OCI-M1 (cell line): ENCODE data around the gene PACSIN2.
A peak's percentile ranks its signal among the peaks of the same experiment; 100 is the strongest.
"Not testable (repeated sequence)": the region's sequence is repeated elsewhere in the genome, so short reads cannot be mapped to it uniquely, and the experiment has no call there.

Experiments
- DNase-seq: peaks from one replicate; lab custom pipeline; 2025; lab: John Stamatoyannopoulos, UW

The PACSIN2 gene

GRCh38 chr22:42926104-42926503 lies 88.8 kb downstream of the PACSIN2 start:
- DNase-seq, result no peak

- no peak for DNase-seq
Measured at GRCh38 chr22:42925598-42925997, 89.4 kb downstream of the PACSIN2 start.

- DNase-seq, result not testable (repeated sequence)
Measured at GRCh38 chr22:42925031-42925430, 89.9 kb downstream of the PACSIN2 start.

DNA sequence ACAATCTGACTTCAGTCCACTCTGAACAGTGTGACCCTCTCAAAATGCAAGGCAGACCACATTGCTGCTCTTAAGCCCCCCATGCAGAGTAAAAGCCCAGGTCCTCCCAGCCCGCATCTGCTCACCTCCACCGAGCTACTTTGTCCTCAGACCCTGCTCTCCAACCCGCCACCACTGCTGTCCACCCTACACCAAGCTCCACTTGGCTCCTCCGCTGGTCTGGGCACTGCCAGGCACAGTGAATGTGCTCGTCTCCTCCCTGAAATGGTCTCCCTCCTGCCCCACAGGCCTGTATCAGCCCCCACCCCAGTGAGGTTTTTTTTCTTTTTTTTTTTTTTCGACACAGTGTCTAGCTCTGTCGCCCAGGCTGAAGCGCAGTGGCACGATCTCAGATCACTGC lies 90.5 kb downstream of the PACSIN2 start:
- DNase-seq, result no peak

DNA sequence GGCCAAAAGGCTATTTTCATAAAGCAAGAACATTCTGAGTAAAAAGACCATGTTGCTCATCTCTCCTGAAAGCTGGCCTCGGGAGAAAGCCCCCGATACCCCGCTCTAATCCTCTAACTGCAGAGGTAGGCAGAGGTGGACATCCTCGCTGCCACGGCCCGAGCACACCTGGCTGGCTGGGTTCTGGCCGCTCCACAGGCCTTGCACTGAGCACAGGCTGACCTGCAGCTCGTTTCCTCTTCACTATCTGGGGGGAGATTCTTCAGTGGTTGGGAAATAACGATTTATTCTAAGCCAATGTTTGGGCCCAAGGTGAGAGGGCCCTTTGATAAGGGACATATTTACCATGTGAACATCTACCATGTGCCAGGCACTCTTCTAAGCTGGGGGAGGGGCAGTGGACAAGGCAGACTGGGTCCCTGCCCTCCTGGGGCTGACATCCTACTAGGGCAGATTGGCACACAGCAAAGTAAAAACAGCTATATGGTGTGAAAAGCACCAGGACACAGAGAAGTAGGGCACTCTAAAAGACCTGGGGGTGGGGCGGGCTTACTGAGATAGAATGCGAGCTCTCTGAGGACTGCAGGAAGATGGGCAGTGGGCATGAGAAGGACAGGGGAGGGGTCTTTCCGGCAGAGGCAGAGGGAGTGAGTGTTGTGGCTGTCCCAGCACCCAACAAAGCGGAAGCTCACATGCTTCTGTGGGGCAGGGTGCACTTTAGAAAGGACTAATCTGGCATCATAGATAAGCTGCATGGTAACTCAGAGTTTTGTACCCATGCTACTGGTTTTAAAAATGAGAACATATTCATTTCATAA lies 92.4 kb downstream of the PACSIN2 start:
- DNase-seq, result peak; percentile 91

DNA sequence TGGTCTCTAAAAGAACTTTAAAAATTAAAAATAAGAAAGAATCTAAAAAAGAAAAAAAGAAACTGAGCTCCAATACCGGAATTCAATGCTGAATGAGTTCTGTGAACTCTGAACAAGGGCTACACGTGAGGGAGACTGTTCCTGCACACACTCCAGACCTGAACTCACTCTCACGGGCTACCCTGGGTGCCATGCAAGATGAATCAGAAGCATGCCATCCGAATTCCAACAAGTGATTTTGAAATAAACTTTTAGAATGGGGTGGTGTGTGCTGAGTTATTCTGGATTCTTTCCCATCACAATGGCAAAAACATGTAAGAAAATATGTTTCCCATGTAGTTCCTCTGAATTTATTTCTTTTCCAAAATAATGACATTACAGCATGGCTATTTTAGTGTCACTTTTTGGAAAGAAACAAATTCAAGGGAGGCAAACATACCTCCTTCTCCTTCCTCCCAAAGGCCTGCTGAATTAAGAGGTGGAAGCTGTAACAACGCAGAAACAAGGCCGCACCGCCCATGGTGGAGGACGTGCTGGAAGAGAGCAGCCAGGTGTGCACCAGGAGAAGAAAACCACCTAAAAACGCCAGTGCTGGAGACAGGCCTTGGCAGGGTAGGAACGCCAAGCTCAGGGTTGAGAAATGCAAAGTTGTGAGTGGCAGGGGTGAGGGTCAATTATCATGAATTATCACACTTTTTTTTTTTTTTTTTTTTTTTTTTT lies 94.7 kb downstream of the PACSIN2 start:
- DNase-seq, result no peak

DNA sequence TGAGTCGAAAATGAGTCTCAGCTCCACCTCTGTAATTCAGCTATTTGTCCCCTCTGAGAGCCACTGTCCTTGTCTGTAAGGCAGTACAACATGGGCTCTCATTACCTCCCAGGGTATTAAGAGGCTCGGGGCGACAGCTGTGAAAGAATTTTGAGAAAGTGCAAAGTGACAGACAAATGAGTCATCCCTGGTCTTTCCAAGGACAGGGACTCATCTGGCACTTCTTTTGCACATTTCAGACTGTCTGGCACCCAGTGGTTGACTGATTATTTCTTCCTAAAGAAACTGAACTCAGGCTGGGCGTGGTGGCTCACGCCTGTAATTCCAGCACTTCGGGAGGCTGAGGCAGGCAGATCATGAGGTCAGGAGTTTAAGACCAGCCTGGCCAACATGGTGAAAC lies 95.8 kb downstream of the PACSIN2 start:
- DNase-seq, result no peak

DNA sequence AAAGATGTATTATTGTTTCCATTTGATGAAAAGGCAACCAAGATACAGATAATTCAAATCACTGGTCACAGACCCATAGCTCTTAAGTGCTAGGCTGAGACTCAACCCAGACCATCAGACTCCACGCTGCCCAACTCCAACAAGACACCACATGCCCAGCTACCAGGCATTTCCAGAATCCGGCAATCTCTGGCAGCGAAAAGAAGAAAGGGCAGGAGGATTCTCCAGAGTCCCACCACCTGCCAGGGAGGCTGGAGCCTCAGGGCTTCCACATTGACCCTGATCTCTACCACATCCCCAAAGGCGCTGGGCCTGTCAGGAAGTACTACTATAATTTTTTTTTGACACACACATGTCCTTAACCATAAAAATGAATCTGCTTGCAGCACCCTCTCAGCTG lies 96.4 kb downstream of the PACSIN2 start:
- DNase-seq, result no peak

DNA sequence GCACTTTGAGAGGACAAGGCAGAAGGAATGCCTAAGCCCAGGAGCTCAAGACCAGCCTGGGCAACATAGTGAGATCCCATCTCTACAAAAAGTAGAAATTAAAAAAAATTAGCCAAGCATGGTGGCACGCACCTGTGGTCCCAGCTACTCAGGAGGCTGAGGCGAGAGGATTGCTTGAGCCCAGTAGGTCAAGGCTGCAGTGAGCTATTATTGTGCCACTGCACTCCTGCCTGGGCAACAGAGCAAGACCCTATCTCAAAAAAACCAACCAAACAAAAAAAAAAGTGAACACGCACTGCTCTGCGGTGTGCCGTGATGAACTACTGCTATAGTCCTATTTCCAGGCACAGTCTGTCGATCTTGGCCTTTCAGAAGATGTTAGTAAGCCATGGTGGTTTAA lies 97.6 kb downstream of the PACSIN2 start:
- not testable (repeated sequence) for DNase-seq

- no peak for DNase-seq
Measured at GRCh38 chr22:42915980-42916765, 98.8 kb downstream of the PACSIN2 start.

GRCh38 chr22:42914511-42915076 lies 100.4 kb downstream of the PACSIN2 start:
- no peak for DNase-seq

DNA sequence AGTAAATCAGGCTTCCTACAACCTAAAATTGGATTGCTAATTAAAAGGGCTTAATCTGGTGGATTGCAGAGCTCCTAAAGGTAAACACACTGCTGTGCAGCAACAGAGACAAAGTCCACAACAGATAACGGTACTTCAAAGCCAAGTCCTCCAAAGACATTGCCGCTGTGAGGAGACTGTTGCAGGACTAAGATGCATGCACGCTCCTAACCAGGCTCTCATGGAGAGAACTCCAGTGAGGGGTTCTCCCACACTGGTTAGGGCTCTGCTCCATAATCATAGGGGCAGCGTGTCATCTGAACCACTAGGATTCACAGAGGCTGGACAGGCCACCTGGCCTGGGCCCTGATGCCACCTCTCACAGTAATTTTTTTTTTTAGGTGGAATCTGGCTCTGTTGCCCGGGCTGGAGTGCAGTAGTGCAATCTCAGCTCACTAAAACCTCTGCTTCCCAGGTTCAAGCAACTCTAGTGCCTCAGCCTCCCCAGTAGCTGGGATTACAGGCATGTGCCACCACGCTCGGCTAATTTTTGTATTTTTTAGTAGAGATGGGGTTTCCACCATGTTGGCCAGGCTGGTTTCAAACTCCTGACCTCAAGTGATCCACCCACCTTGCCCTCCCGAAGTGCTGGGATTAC lies 101.0 kb downstream of the PACSIN2 start:
- DNase-seq, result no peak

GRCh38 chr22:42912059-42912458 lies 102.9 kb downstream of the PACSIN2 start:
- peak; percentile 86 for DNase-seq

DNA sequence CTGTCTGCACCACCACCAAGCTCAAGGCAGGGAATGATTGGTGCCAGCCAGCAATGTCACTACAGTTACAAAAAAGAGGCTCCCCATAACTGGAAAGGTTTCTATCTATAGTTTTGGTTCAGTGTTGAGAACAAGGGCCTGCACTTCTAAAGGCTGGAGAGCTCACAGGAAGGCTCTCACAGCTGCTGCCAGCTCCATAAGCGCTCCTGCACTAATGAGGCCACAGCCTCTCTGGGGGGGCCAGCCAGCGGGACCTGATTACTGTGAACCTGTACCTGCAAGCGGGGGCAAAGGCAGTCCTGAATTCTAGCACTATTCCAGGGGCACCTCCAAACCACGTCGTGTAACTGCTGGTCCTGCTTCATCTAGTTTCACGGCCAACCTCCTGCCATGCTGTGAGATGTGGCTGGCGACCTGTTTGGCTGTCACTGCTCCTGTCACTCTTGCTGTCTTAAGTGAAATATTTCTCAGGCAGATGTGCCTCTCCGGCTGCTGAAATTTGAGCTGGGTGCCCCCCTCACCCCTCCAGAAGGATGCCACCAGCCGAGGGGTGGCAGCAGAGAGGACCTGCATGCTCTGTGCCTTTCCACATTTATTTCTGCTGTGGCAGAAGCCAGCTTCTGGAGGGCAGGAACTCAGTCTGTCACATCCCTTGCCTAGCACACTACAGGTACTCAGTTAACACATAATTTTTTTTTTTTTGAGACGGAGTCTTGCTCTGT lies 104.6 kb downstream of the PACSIN2 start:
- no peak for DNase-seq

DNA sequence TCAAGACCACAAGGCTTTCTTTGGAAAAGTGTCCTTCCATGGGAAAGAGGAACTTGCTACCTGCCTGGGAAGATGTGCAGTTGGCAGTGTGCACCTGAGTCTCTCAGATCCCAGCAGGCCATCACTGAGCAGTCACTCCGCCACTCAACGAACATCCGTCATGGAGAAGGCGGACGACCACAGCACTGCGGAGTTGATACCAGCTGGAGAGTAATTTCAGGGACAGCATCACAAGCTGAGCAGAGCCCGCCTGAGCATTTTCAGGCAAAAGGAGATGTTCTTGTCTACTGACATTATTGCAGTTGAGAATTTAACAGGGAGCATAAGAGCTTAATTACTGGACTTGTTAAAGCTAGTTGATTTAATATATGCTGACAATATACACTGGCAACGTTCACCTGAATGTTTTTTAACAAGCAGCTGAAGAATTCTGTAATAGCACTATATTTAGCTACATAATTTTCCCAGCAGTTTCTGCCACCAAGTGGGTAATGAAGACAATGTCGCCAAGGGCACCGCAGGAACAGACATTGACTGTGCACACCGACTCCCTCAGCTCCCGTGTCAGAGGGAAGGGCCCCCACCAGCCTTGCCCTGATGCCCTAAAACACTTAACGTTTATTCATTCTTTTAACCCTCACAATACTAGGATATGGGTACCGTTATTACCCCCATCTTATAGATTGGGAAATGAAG lies 105.4 kb downstream of the PACSIN2 start:
- no peak for DNase-seq

GRCh38 chr22:42908374-42908746 lies 106.6 kb downstream of the PACSIN2 start:
- no peak for DNase-seq

GRCh38 chr22:42907404-42908373 lies 107.3 kb downstream of the PACSIN2 start:
- DNase-seq, result no peak

DNA sequence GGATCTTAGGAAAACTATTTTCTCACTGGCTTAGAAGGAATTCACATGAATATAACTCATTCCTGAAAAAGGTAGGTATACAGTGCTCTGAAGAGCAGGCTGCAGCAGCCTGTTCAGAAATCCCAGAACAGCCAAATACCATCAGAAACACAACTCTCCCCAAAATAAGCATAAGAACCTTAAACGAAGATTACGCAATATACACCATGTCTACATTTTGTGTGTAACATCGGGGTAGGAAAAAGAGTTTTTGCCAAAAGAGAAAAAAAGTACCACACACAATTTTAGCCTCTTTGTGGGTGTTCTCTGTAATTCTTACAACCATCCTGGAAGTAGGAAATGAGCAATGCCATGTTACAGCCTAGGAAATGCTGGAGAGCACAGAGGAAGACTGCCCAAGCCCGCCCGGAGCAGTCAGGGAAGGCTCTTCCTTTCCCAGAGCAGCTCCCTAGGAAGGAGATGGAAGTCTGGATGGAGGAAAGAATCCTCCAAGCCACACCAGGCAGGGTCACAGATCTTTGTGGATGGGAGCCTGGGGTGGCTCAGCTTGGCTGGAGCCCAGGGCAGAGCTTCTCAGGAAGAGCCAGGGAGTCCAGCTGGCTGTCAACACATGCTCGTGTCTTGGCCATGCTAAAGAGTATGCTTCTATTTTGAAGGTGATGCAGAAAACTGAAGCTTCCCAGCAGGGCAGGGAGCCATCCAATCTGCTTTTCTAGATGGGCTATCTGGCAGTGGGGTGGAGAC lies 108.2 kb downstream of the PACSIN2 start:
- DNase-seq, result no peak
